ENCODE data around the gene KREMEN1. TPM values are rescaled to one million over a fixed set of nuclear protein-coding genes. Genes with fewer than 3 reads are reported as not detected.

Gene KREMEN1
- total RNA-seq, 1 experiment from 2014 or later = 5.8 TPM

GRCh38 chr22:29149841-29150555, 77.2 kb downstream of the KREMEN1 start:
- no peak for DNase-seq (ENCODE audit: low read depth)

- no peak for DNase-seq (ENCODE audit: low read depth)
These were observed 77.9 kb downstream of the KREMEN1 start for GRCh38 chr22:29150701-29151100.

GRCh38 chr22:29151316-29151715, 78.5 kb downstream of the KREMEN1 start:
- no peak for DNase-seq (ENCODE audit: low read depth)

- no peak for DNase-seq (ENCODE audit: low read depth)
These were observed 79.5 kb downstream of the KREMEN1 start for GRCh38 chr22:29152045-29152953.

GRCh38 chr22:29152954-29153719, 80.3 kb downstream of the KREMEN1 start:
- no peak for DNase-seq (ENCODE audit: low read depth)

- peak; percentile 45 for DNase-seq (ENCODE audit: low read depth)
These were observed 81.7 kb downstream of the KREMEN1 start for GRCh38 chr22:29154364-29155048.

- DNase-seq (ENCODE audit: low read depth) = no peak
These were observed 83.1 kb downstream of the KREMEN1 start for GRCh38 chr22:29155966-29156365.

- no peak for DNase-seq (ENCODE audit: low read depth)
These were observed 83.7 kb downstream of the KREMEN1 start for GRCh38 chr22:29156507-29156906.

- no peak for DNase-seq (ENCODE audit: low read depth)
These were observed 85.1 kb downstream of the KREMEN1 start for GRCh38 chr22:29157759-29158535.

GRCh38 chr22:29158546-29158945, 85.7 kb downstream of the KREMEN1 start:
- no peak for DNase-seq (ENCODE audit: low read depth)

- no peak for DNase-seq (ENCODE audit: low read depth)
These were observed 91.0 kb downstream of the KREMEN1 start for GRCh38 chr22:29163808-29164207.

GRCh38 chr22:29165321-29166060, 92.7 kb downstream of the KREMEN1 start:
- no peak for DNase-seq (ENCODE audit: low read depth)

GRCh38 chr22:29166180-29166579, 93.3 kb downstream of the KREMEN1 start:
- no peak for DNase-seq (ENCODE audit: low read depth)

- no peak for DNase-seq (ENCODE audit: low read depth)
These were observed 94.4 kb downstream of the KREMEN1 start for GRCh38 chr22:29167032-29167911.

- no peak for DNase-seq (ENCODE audit: low read depth)
These were observed 98.9 kb downstream of the KREMEN1 start for GRCh38 chr22:29171721-29172120.

GRCh38 chr22:29172216-29172615, 99.4 kb downstream of the KREMEN1 start:
- DNase-seq (ENCODE audit: low read depth) = no peak

GRCh38 chr22:29175312-29175835, 102.5 kb downstream of the KREMEN1 start:
- DNase-seq (ENCODE audit: low read depth) = no peak

Data from LHCN-M2 (cell line).